PFSK-1 (cell line): ENCODE data around the gene STARD7.

Source experiments
- FOXP2 ChIP-seq: optimal IDR thresholded peaks from 2 replicates; pipeline ENCODE3; 2011; ENCODE audit warnings: borderline replicate concordance, control low read depth, inconsistent platforms; ENCODE audit not compliant: insufficient read depth; ENCODE audit errors: extremely low read length, extremely low read depth
- POLR2AphosphoS5 ChIP-seq: IDR thresholded peaks from 2 replicates; pipeline ENCODE4 v1.6.1; 2012; ENCODE audit warnings: low read depth, mild to moderate bottlenecking, control low read depth, low read length, moderate library complexity
- REST ChIP-seq, 2 experiments: IDR thresholded peaks; 2 replicates each; pipeline versions ENCODE4 v1.6.1 to v1.8.0; 2011 to 2012; ENCODE audit warnings: low read depth in 2 of 2, low read length in 2 of 2, control low read depth in 1 of 2, inconsistent platforms in 1 of 2, mild to moderate bottlenecking in 1 of 2, moderate library complexity in 1 of 2; ENCODE audit not compliant: insufficient read depth in 1 of 2
- SIN3A ChIP-seq: IDR thresholded peaks from 2 replicates; pipeline ENCODE4 v1.6.1; 2012; ENCODE audit warnings: mild to moderate bottlenecking, low read length, moderate library complexity, borderline replicate concordance; ENCODE audit not compliant: insufficient read depth
- TAF1 ChIP-seq: IDR thresholded peaks from 2 replicates; pipeline ENCODE4 v1.6.1; 2012; ENCODE audit warnings: low read length, control low read depth, borderline replicate concordance; ENCODE audit not compliant: insufficient read depth

DNA sequence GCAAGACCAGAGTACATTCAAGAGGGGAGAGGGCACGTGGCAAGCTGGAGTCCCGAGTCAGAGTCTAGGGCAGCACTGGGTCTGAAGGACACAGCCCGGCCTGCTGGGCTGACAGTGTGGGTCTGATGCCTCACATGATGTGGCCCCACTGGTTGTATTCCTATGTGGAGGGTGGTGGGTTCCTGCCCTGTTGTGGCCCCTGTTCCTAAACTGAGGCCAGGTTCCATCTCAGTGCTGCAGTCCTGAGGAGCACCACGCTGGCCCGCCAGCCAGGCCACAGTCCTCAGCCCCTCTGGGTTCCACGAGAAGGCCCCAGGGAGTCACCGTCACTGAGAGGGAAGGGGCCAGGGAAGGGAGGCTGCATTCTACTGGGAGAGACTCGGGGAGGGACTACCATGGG lies 43.9 kb upstream of the STARD7 start:
- TF ChIP-seq TAF1, result no peak
- no peak for TF ChIP-seq POLR2AphosphoS5
- no peak for TF ChIP-seq SIN3A
- TF ChIP-seq REST (IDR thresholded peaks at IDR 0.05; ENCODE audit: insufficient read depth in 1 of 2, low read depth in 2 of 2, low read length in 2 of 2), result no peak
- no peak for TF ChIP-seq FOXP2
